Fibroblast of pulmonary artery (primary cell): ENCODE measurements around the gene SELENOO.

Experiments used
- DNase-seq: peaks from one replicate; pipeline ENCODE4 v3.0.0-alpha.2; 2010; ENCODE audit warnings: low read depth
- H3K4me3 ChIP-seq: replicated peaks from 2 replicates; pipeline ENCODE4 v1.5.1; 2011; ENCODE audit warnings: low read depth, mild to moderate bottlenecking, control low read depth, low read length, moderate library complexity
- TF ChIP-seq, protein P1 (sequence below): IDR thresholded peaks from 2 replicates; pipeline ENCODE4 v1.5.1; 2011; ENCODE audit warnings: mild to moderate bottlenecking, control low read depth, low read length, inconsistent platforms; ENCODE audit errors: missing control alignments

The SELENOO gene

GRCh38 chr22:50217543-50218152 lies 16.8 kb downstream of the SELENOO start:
- no peak overlapping the region for H3K4me3 ChIP-seq
- no peak for DNase-seq
- TF ChIP-seq, protein P1, sequence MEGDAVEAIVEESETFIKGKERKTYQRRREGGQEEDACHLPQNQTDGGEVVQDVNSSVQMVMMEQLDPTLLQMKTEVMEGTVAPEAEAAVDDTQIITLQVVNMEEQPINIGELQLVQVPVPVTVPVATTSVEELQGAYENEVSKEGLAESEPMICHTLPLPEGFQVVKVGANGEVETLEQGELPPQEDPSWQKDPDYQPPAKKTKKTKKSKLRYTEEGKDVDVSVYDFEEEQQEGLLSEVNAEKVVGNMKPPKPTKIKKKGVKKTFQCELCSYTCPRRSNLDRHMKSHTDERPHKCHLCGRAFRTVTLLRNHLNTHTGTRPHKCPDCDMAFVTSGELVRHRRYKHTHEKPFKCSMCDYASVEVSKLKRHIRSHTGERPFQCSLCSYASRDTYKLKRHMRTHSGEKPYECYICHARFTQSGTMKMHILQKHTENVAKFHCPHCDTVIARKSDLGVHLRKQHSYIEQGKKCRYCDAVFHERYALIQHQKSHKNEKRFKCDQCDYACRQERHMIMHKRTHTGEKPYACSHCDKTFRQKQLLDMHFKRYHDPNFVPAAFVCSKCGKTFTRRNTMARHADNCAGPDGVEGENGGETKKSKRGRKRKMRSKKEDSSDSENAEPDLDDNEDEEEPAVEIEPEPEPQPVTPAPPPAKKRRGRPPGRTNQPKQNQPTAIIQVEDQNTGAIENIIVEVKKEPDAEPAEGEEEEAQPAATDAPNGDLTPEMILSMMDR: no peak

DNA sequence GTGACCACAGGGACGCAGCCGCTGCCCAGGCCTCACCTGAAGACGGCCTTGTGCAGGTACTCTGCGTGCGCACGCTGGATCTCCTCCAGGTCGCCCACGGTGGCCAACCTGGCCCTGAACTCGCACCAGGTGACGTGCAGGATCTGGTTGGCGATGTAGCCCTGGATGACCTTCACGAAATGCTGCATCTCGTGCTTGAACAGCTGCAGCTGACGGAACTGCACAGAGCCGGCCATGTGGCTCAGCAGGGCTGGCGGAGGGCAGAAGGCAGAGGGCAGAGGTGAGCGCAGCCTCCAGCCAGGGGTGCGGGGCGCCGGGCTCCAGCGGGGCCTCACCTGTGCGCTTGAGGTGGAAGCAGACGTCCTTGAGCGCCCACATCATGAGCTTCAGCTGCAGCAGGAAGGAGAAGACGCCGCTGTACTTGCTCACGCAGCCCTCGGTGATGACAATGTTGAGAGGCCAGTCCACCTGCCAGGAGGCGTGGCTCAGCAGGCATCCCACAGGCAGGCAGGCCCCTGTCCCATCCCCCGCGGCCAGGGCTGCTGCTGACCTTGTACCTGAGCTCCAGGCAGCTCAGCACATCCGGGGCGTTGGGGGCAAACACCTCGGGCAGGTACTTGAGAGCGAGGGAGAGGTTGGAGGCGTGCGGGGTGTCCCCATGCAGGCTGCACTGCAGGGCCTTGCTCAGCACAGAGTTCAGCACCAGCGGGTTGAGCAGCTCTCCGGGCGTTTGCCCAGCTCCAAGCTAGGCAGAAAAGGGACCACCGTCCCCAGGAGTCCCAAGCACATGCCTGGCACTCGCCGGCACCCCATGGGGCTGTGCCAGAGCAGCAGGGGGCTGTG lies 17.6 kb downstream of the SELENOO start:
- no peak for DNase-seq
- H3K4me3 ChIP-seq: no peak overlapping the region
- TF ChIP-seq, protein P1: no peak

GRCh38 chr22:50218996-50219727 lies 18.4 kb downstream of the SELENOO start:
- TF ChIP-seq, protein P1: no peak
- peak; percentile 82 for DNase-seq
- H3K4me3 ChIP-seq: no peak overlapping the region

GRCh38 chr22:50219800-50220602 lies 19.2 kb downstream of the SELENOO start:
- TF ChIP-seq, protein P1: no peak
- no peak for DNase-seq
- no peak overlapping the region for H3K4me3 ChIP-seq

DNA sequence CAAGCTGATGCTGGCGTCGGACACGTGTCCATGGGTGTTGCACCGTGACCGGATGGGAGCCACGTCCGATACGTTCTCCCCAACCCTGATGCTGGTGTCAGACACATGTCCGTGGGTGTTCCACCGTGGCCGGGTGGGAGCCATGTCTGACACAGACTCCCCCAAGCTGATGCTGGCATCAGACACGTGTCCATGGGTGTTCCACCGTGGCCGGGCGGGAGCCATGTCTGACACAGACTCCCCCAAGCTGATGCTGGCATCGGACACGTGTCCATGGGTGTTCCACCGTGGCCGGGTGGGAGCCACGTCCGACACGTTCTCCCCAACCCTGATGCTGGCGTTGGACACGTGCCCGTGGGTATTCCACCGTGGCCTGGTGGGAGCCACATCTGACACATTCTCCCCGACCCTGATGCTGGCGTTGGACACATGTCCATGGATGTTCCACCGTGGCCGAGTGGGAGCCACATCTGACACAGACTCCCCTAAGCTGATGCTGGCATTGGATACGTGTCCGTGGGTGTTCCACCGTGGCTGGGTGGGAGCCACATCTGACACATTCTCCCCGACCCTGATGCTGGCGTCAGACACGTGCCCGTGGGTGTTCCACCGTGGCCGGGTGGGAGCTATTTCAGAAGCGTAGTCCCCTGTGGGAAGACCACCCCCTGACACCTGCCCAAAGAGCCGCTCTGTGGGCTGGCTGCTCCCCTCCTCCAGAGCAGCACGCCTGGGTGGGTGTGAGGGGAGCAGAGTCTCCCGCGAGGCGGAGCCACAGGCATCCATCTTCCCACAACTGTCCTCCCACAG lies 20.0 kb downstream of the SELENOO start:
- H3K4me3 ChIP-seq: no peak overlapping the region
- DNase-seq: no peak
- TF ChIP-seq, protein P1: no peak
